HG03442 (cell line): ENCODE measurements around the gene DYNC2LI1.

Source experiments
- ATAC-seq: cut with Tn5 transposase; IDR thresholded peaks from one replicate; pipeline ENCODE4 v1.9.1; 2021; ENCODE audit warnings: mild to moderate bottlenecking, moderate library complexity; ENCODE audit not compliant: unreplicated experiment

DYNC2LI1 gene

GRCh38 chr2:43841949-43842865, 68.4 kb downstream of the DYNC2LI1 start:
- ATAC-seq, result no peak

GRCh38 chr2:43842866-43843226, 69.0 kb downstream of the DYNC2LI1 start:
- no peak for ATAC-seq

GRCh38 chr2:43845181-43845580, 71.3 kb downstream of the DYNC2LI1 start:
- ATAC-seq, result no peak

GRCh38 chr2:43846140-43846793, 72.4 kb downstream of the DYNC2LI1 start:
- ATAC-seq, result no peak

GRCh38 chr2:43848214-43848613, 74.4 kb downstream of the DYNC2LI1 start:
- no peak for ATAC-seq

- no peak for ATAC-seq
These were observed 77.5 kb downstream of the DYNC2LI1 start for GRCh38 chr2:43851011-43851980.

GRCh38 chr2:43852196-43852730, 78.4 kb downstream of the DYNC2LI1 start:
- no peak for ATAC-seq

GRCh38 chr2:43853141-43854081, 79.6 kb downstream of the DYNC2LI1 start:
- no peak for ATAC-seq

GRCh38 chr2:43854671-43855070, 80.8 kb downstream of the DYNC2LI1 start:
- no peak for ATAC-seq

GRCh38 chr2:43855292-43855691, 81.5 kb downstream of the DYNC2LI1 start:
- ATAC-seq, result no peak
